SK-N-SH (cell line): ENCODE measurements around the gene FNDC3B. TPM values are rescaled to one million over a fixed set of nuclear protein-coding genes. Genes with fewer than 3 reads are reported as not detected.

Experiments used
- CTCF ChIA-PET: fragments of 300-600, 350-600 bp; formaldehyde crosslinking; extraction: SDS; loops from one replicate; lab custom pipeline; 2021; lab: Yijun Ruan, JAX
- POLR2A ChIA-PET: fragments of 350-600 bp; sonication (Branson Sonifier 250); formaldehyde crosslinking; extraction: SDS; loops from one replicate; lab custom pipeline; 2020; ENCODE audit warnings: antibody characterized with exemption, inconsistent platforms; lab: Yijun Ruan, JAX
- DNase-seq: peaks from one replicate; pipeline ENCODE4 v3.0.0; 2012
- H2AFZ ChIP-seq: fragments of 200-600 bp; sonication (generic); 2 replicates; pipeline ENCODE4 v1.8.1; 2016; ENCODE audit warnings: antibody characterized with exemption, mild to moderate bottlenecking, low read depth
- H3F3A ChIP-seq: fragments of 200-600 bp; sonication (generic); replicated peaks from 2 replicates; pipeline ENCODE3; 2016; ENCODE audit warnings: antibody characterized with exemption, mild to moderate bottlenecking; ENCODE audit not compliant: insufficient read depth
- H3K27ac ChIP-seq, 2 experiments: fragments of 200-500 bp in 1 of 2; fragments of 200-600 bp in 1 of 2; sonication (Bioruptor generic) in 1 of 2; sonication (generic), shearing (Covaris generic) in 1 of 2; 2 replicates each; pipeline versions ENCODE4 v1.5.1 to v1.6.1; 2014 to 2016; ENCODE audit warnings: low read depth in 2 of 2, inconsistent platforms in 1 of 2, low read length in 1 of 2, mild to moderate bottlenecking in 1 of 2, mixed read lengths in 1 of 2
- H3K27me3 ChIP-seq: fragments of 200-600 bp; sonication (generic), shearing (Covaris generic); 2 replicates; pipeline ENCODE4 v1.6.1; 2016; ENCODE audit warnings: mixed run types; ENCODE audit not compliant: insufficient read depth
- H3K36me3 ChIP-seq, 2 experiments: fragments of 200-500 bp in 1 of 2; fragments of 200-600 bp in 1 of 2; sonication (Bioruptor generic) in 1 of 2; sonication (generic) in 1 of 2; replicated peaks in 1 of 2; 2 replicates each; pipeline versions ENCODE3 to v1.5.1; 2014 to 2016; ENCODE audit warnings: low read length in 1 of 2, mild to moderate bottlenecking in 1 of 2; ENCODE audit not compliant: insufficient read depth in 2 of 2, control insufficient read depth in 1 of 2
- H3K4me1 ChIP-seq, 2 experiments: fragments of 200-500 bp in 1 of 2; fragments of 200-600 bp in 1 of 2; sonication (Bioruptor generic) in 1 of 2; sonication (generic), shearing (Covaris generic) in 1 of 2; 2 replicates each; pipeline versions ENCODE4 v1.5.1 to v1.6.1; 2014 to 2016; ENCODE audit warnings: low read depth in 1 of 2, low read length in 1 of 2, mixed run types in 1 of 2; ENCODE audit not compliant: insufficient read depth in 2 of 2, control insufficient read depth in 1 of 2
- H3K4me2 ChIP-seq: fragments of 200-600 bp; sonication (generic), shearing (Covaris generic); 2 replicates; pipeline ENCODE4 v1.6.1; 2017; ENCODE audit warnings: mixed run types
- H3K4me3 ChIP-seq, 2 experiments: fragments of 200-500 bp in 1 of 2; fragments of 200-600 bp in 1 of 2; sonication (Bioruptor generic) in 1 of 2; sonication (generic), shearing (Covaris generic) in 1 of 2; 2 replicates each; pipeline versions ENCODE4 v1.5.1 to v1.8.1; 2014 to 2016; ENCODE audit warnings: low read depth in 2 of 2, inconsistent platforms in 1 of 2, low read length in 1 of 2, mild to moderate bottlenecking in 1 of 2, mixed read lengths in 1 of 2, moderate library complexity in 1 of 2
- H3K79me2 ChIP-seq: fragments of 200-600 bp; sonication (generic); 2 replicates; pipeline ENCODE4 v1.8.1; 2017; ENCODE audit warnings: mild to moderate bottlenecking; ENCODE audit not compliant: insufficient read depth
- H3K9ac ChIP-seq: fragments of 200-600 bp; sonication (generic); 2 replicates; pipeline ENCODE4 v1.6.1; 2017; ENCODE audit warnings: mixed run types
- H3K9me2 ChIP-seq: fragments of 200-600 bp; sonication (generic); 2 replicates; pipeline ENCODE4 v1.6.1; 2017; ENCODE audit warnings: mixed run types
- H3K9me3 ChIP-seq: fragments of 200-600 bp; sonication (generic); 2 replicates; pipeline ENCODE4 v1.6.1; 2017; ENCODE audit warnings: mixed run types, mild to moderate bottlenecking, moderate library complexity
- H4K20me1 ChIP-seq: fragments of 200-600 bp; sonication (generic); 2 replicates; pipeline ENCODE4 v1.6.1; 2017; ENCODE audit warnings: mild to moderate bottlenecking, mixed run types; ENCODE audit not compliant: insufficient read depth
- ELF1 ChIP-seq: IDR thresholded peaks from 2 replicates; pipeline ENCODE4 v1.4.0; 2012
- FOXM1 ChIP-seq: IDR thresholded peaks from 2 replicates; pipeline ENCODE4 v1.4.0; 2012; ENCODE audit warnings: low read depth, mild to moderate bottlenecking
- GATA2 ChIP-seq: sonication (generic); formaldehyde crosslinking; IDR thresholded peaks from 2 replicates; pipeline ENCODE4 v1.5.0; 2020; ENCODE audit warnings: mild to moderate bottlenecking, missing genetic modification reagents
- JUND ChIP-seq: IDR thresholded peaks from 2 replicates; pipeline ENCODE4 v1.4.0; 2012
- MEF2A ChIP-seq: IDR thresholded peaks from 2 replicates; pipeline ENCODE4 v1.4.0; 2012; ENCODE audit warnings: low read depth, borderline replicate concordance
- POLR2AphosphoS5 ChIP-seq: IDR thresholded peaks from 2 replicates; pipeline ENCODE4 v1.6.1; 2012; ENCODE audit warnings: low read depth, low read length
- RXRA ChIP-seq: IDR thresholded peaks from 2 replicates; pipeline ENCODE4 v1.4.0; 2012; ENCODE audit warnings: low read depth, mild to moderate bottlenecking, borderline replicate concordance
- SMC3 ChIP-seq: IDR thresholded peaks from 2 replicates; pipeline ENCODE4 v1.6.1; 2012; ENCODE audit warnings: low read depth, low read length, improper control_type of control experiment
- WGBS: methylation state at CpG from one replicate; pipeline ENCODE4 v1.1.6; 2017; ENCODE audit warnings: low lambda C conversion rate; 5-methylcytosine and 5-hydroxymethylcytosine counted together
- polyA plus RNA-seq, 3 experiments: library from polyadenylated mRNA; depleted of rRNA; stranded (reverse); fragments of >200 nt; gene quantifications; 2 replicates each; pipeline ENCODE4 v1.2.3, GENCODE V29; 2012
- TF ChIP-seq, protein P1 (sequence below): fragments of 150-350 bp; IDR thresholded peaks from 2 replicates; pipeline ENCODE4 v1.6.1; 2016; ENCODE audit warnings: mild to moderate bottlenecking, low read depth, low read length
- TF ChIP-seq, protein P2 (sequence below): IDR thresholded peaks from 2 replicates; pipeline ENCODE4 v1.4.0; 2012; ENCODE audit warnings: low read depth, borderline replicate concordance
- TF ChIP-seq, protein P3 (sequence below): fragments of 150-350 bp; IDR thresholded peaks from 2 replicates; pipeline ENCODE4 v1.6.1; 2017; ENCODE audit warnings: antibody characterized with exemption, low read length, low read depth, borderline replicate concordance

Gene FNDC3B
- polyA plus RNA-seq, 1 of the 3 experiments (the other 2 are of a cell fraction), result 10.4 TPM

- TF ChIP-seq RXRA, result peak; percentile 40; the same call in 1 of the 2 replicates
Observed at GRCh38 chr3:172082269-172082668, 42.9 kb downstream of the FNDC3B start (continued).

GRCh38 chr3:172082820-172083513 lies 43.6 kb downstream of the FNDC3B start:
- peak overlapping the region; percentile 18; the same call in 1 of the 2 replicates for H3K4me2 ChIP-seq
- no peak overlapping the region for H2AFZ ChIP-seq
- H3K9ac ChIP-seq, result peak overlapping the region; percentile 23; the same call in 1 of the 2 replicates
- H3K9me2 ChIP-seq, result no peaks in the 10 kb centered on the region
- peaks cover 6 to 39% of the 10 kb centered on the region in 2 experiments for H3K36me3 ChIP-seq
- peaks cover 27% of the 10 kb centered on the region for H3F3A ChIP-seq
- POLR2A ChIA-PET, result no interaction called here
- CTCF ChIA-PET, result no interaction called here
- H3K4me3 ChIP-seq, result no peak overlapping the region
- H3K4me1 ChIP-seq, result peaks cover 11 to 32% of the 10 kb centered on the region in 2 experiments; a peak in 3 of 4 replicates
- H4K20me1 ChIP-seq, result peaks cover 79% of the 10 kb centered on the region
- WGBS, result 94% methylated on average over 5 of the region's 5 CpGs
- TF ChIP-seq POLR2AphosphoS5 (no peak), RXRA (no peak), GATA2 (CRISPR knock-in tag) (no peak), FOXM1 (no peak), ELF1 (no peak), JUND (no peak), MEF2A (no peak), SMC3 (no peak)
- TF ChIP-seq, protein P1, sequence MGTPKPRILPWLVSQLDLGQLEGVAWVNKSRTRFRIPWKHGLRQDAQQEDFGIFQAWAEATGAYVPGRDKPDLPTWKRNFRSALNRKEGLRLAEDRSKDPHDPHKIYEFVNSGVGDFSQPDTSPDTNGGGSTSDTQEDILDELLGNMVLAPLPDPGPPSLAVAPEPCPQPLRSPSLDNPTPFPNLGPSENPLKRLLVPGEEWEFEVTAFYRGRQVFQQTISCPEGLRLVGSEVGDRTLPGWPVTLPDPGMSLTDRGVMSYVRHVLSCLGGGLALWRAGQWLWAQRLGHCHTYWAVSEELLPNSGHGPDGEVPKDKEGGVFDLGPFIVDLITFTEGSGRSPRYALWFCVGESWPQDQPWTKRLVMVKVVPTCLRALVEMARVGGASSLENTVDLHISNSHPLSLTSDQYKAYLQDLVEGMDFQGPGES, result no peak
- TF ChIP-seq, protein P2, sequence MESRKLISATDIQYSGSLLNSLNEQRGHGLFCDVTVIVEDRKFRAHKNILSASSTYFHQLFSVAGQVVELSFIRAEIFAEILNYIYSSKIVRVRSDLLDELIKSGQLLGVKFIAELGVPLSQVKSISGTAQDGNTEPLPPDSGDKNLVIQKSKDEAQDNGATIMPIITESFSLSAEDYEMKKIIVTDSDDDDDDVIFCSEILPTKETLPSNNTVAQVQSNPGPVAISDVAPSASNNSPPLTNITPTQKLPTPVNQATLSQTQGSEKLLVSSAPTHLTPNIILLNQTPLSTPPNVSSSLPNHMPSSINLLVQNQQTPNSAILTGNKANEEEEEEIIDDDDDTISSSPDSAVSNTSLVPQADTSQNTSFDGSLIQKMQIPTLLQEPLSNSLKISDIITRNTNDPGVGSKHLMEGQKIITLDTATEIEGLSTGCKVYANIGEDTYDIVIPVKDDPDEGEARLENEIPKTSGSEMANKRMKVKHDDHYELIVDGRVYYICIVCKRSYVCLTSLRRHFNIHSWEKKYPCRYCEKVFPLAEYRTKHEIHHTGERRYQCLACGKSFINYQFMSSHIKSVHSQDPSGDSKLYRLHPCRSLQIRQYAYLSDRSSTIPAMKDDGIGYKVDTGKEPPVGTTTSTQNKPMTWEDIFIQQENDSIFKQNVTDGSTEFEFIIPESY, result no peak
- TF ChIP-seq, protein P3, sequence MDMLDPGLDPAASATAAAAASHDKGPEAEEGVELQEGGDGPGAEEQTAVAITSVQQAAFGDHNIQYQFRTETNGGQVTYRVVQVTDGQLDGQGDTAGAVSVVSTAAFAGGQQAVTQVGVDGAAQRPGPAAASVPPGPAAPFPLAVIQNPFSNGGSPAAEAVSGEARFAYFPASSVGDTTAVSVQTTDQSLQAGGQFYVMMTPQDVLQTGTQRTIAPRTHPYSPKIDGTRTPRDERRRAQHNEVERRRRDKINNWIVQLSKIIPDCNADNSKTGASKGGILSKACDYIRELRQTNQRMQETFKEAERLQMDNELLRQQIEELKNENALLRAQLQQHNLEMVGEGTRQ, result no peak
- TF ChIP-seq, all 33 proteins: peak for 0
- no peaks in the 10 kb centered on the region for H3K9me3 ChIP-seq
- DNase-seq, result no peak
- H3K27me3 ChIP-seq, result no peaks in the 10 kb centered on the region
- H3K79me2 ChIP-seq, result peaks cover 99% of the 10 kb centered on the region
- peak overlapping the region; percentile 77 to 90 for H3K27ac ChIP-seq
